Smooth muscle cell (in vitro differentiated cells): ENCODE data around the gene AP5B1. TPM values are rescaled to one million over a fixed set of nuclear protein-coding genes. Genes with fewer than 3 reads are reported as not detected.

Source experiments
- DNase-seq: peaks from one replicate; lab custom pipeline; 2025; ENCODE audit not compliant: unreplicated experiment; lab: John Stamatoyannopoulos, UW
- H2AFZ ChIP-seq: fragments of 200-600 bp; sonication (generic); 2 replicates; pipeline ENCODE4 v1.6.0; 2016; ENCODE audit warnings: antibody characterized with exemption, low read depth, mild to moderate bottlenecking
- H3F3A ChIP-seq: fragments of 200-600 bp; sonication (generic); 2 replicates; pipeline ENCODE4 v1.6.0; 2017; ENCODE audit warnings: antibody characterized with exemption, low read depth
- H3K27ac ChIP-seq: fragments of 200-600 bp; sonication (generic); 2 replicates; pipeline ENCODE4 v1.5.1; 2016; ENCODE audit warnings: low read depth, mild to moderate bottlenecking
- H3K27me3 ChIP-seq: fragments of 200-600 bp; sonication (generic); 2 replicates; pipeline ENCODE4 v1.6.1; 2016; ENCODE audit warnings: low read depth, mild to moderate bottlenecking
- H3K36me3 ChIP-seq: fragments of 200-600 bp; sonication (generic); 2 replicates; pipeline ENCODE4 v1.5.1; 2016; ENCODE audit warnings: low read depth
- H3K4me1 ChIP-seq: fragments of 200-600 bp; sonication (generic); 2 replicates; pipeline ENCODE4 v1.5.1; 2016; ENCODE audit warnings: low read depth
- H3K4me2 ChIP-seq: fragments of 200-600 bp; sonication (generic); 2 replicates; pipeline ENCODE4 v1.6.0; 2016; ENCODE audit warnings: mild to moderate bottlenecking
- H3K4me3 ChIP-seq: fragments of 200-600 bp; sonication (generic); 2 replicates; pipeline ENCODE4 v1.5.1; 2016; ENCODE audit warnings: mild to moderate bottlenecking
- H3K79me2 ChIP-seq: fragments of 200-600 bp; sonication (generic); 2 replicates; pipeline ENCODE4 v1.6.0; 2016; ENCODE audit warnings: low read depth, mild to moderate bottlenecking
- H3K9ac ChIP-seq: fragments of 200-600 bp; sonication (generic); 2 replicates; pipeline ENCODE4 v1.6.0; 2016; ENCODE audit warnings: low read depth
- H3K9me3 ChIP-seq: fragments of 200-600 bp; sonication (generic); replicated peaks from 2 replicates; pipeline ENCODE4 v1.5.1; 2016; ENCODE audit warnings: low read depth
- H4K20me1 ChIP-seq: fragments of 200-600 bp; sonication (generic); 2 replicates; pipeline ENCODE4 v1.6.0; 2016; ENCODE audit warnings: low read depth
- WGBS: methylation state at CpG from one replicate; pipeline ENCODE4 v1.1.7; 2016; ENCODE audit warnings: low lambda C conversion rate; 5-methylcytosine and 5-hydroxymethylcytosine counted together
- polyA plus RNA-seq: library from polyadenylated mRNA; unstranded; fragments of >200 nt; fragmentation: Nextera tagmentation; extraction: Ambion mirVana; gene quantifications from 2 replicates; pipeline ENCODE4 v1.2.1, GENCODE V29; 2016
- total RNA-seq: library from RNA; depleted of rRNA; stranded (reverse); fragments of >200 nt; gene quantifications from 2 replicates; pipeline ENCODE4 v1.2.3, GENCODE V29; 2014
- TF ChIP-seq, protein P1 (sequence below): fragments of 200-600 bp; sonication (generic); IDR thresholded peaks from 2 replicates; pipeline ENCODE4 v1.5.1; 2017; ENCODE audit warnings: borderline replicate concordance, mild to moderate bottlenecking, antibody characterized with exemption; ENCODE audit not compliant: insufficient read depth, poor library complexity, severe bottlenecking

AP5B1 gene
- total and polyA plus RNA-seq, 2 experiments from 2014 or later = 6.2 to 7.7 TPM

DNA sequence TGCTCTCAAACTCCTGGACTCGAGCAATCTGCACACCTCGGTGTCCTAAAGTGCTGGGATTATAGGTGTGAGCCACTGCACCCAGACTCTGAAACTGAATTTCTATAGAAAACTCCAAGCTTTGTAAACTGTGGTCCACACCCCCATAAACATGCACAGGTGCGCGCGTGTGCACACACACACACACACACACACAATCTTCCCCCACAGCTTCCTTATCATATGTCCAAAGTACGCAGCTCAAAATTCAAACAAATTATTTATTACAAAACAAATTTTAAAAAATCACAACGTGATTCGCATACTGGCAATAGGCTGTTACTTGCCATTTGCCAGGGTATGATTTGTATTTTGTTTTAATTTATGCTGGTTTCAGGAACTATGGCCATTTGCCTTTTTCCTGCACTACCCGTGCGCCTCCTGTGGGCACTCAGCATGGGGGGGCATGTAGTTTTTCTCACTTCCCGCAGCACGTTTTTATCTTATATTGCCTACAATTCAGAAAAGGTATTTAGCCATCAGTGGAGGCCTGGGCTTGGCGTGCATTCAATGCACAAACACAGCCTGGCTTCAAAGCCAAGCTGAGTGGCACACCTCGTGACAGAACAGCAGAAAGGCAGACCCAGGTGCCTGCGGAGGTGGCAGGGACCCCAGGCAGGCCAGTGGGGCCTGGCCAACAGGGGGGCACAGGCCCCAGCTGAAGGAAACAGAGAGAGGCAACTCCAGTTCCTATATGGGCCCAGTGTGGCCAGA, 42.2 kb upstream of the AP5B1 start:
- Histone ChIP-seq H3K79me2 (no peaks in the 10 kb centered on the region), H3F3A (no peaks in the 10 kb centered on the region), H4K20me1 (no peaks in the 10 kb centered on the region), H3K27ac (no peak overlapping the region), H3K27me3 (no peaks in the 10 kb centered on the region), H3K4me1 (no peaks in the 10 kb centered on the region), H3K4me3 (no peak overlapping the region), H3K36me3 (no peaks in the 10 kb centered on the region), H3K4me2 (no peak overlapping the region), H3K9ac (no peak overlapping the region), H2AFZ (no peak overlapping the region), H3K9me3 (no peaks in the 10 kb centered on the region)
- WGBS = 92% methylated on average over 15 of the region's 15 CpGs
- TF ChIP-seq, protein P1, sequence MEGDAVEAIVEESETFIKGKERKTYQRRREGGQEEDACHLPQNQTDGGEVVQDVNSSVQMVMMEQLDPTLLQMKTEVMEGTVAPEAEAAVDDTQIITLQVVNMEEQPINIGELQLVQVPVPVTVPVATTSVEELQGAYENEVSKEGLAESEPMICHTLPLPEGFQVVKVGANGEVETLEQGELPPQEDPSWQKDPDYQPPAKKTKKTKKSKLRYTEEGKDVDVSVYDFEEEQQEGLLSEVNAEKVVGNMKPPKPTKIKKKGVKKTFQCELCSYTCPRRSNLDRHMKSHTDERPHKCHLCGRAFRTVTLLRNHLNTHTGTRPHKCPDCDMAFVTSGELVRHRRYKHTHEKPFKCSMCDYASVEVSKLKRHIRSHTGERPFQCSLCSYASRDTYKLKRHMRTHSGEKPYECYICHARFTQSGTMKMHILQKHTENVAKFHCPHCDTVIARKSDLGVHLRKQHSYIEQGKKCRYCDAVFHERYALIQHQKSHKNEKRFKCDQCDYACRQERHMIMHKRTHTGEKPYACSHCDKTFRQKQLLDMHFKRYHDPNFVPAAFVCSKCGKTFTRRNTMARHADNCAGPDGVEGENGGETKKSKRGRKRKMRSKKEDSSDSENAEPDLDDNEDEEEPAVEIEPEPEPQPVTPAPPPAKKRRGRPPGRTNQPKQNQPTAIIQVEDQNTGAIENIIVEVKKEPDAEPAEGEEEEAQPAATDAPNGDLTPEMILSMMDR = no peak
- no peak for DNase-seq

- TF ChIP-seq, protein P1 = no peak
- no peaks in the 10 kb centered on the region for H3K36me3 ChIP-seq
- no peak overlapping the region for H2AFZ ChIP-seq
- H3K79me2 ChIP-seq = no peaks in the 10 kb centered on the region
- no peaks in the 10 kb centered on the region for H3F3A ChIP-seq
- H3K4me3 ChIP-seq = no peak overlapping the region
- WGBS = 90% methylated on average over 8 of the region's 8 CpGs
- H3K4me2 ChIP-seq = no peak overlapping the region
- no peak overlapping the region for H3K9ac ChIP-seq
- no peak for DNase-seq
- H4K20me1 ChIP-seq = no peaks in the 10 kb centered on the region
- no peaks in the 10 kb centered on the region for H3K27me3 ChIP-seq
- H3K4me1 ChIP-seq = no peaks in the 10 kb centered on the region
- no peak overlapping the region for H3K27ac ChIP-seq
- no peaks in the 10 kb centered on the region for H3K9me3 ChIP-seq
Measured at GRCh38 chr11:65821107-65821506, 40.3 kb upstream of the AP5B1 start.

DNA sequence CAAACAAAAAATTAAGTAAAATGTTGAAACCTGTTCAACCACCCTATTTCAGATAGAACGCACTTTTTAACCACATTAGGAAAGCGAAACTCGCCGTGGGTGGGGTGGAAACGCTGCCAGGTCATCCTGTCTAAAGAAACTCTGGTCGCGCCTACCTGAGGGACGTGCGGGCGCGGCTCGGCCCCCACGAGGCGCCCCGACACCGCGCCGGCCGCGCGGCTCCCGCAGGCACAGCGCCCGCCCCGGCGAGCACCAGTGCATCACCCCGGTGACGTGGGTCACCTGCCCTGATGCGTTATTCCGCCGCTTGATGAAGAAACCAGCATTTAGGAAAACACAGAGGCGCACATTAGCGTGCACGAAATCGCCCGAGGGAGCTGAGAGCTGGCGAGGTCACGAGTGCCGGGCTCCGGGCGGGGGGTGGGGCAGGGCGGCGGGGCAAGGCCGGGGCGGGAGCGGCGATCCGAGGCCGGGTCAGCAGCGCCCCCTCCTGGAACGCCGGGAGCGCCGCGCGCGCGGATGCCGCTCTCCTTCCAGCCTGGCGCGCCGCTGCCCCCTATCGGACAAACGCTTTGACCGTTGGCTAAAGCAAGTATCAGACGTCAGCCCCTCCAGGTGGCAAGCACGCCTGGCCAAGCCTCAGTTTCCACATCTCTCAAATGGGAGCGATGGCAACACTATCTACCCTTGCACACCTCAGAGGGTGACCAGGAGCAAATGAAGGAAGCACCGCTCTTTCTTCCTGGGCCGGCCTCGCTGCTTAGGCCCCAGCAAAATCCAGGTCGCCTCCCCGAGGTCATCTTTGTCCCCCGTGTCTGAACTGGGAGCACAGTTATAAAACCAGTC, 37.3 kb upstream of the AP5B1 start:
- no peaks in the 10 kb centered on the region for H4K20me1 ChIP-seq
- peak; percentile 85 for DNase-seq
- H3F3A ChIP-seq = no peaks in the 10 kb centered on the region
- no peaks in the 10 kb centered on the region for H3K36me3 ChIP-seq
- no peaks in the 10 kb centered on the region for H3K79me2 ChIP-seq
- TF ChIP-seq, protein P1 = peak; percentile 99
- peak overlapping the region; percentile 71 for H3K4me3 ChIP-seq
- peak overlapping the region; percentile 87 for H3K4me2 ChIP-seq
- peak overlapping the region; percentile 83 for H2AFZ ChIP-seq
- H3K27ac ChIP-seq = peak overlapping the region; percentile 52
- no peaks in the 10 kb centered on the region for H3K27me3 ChIP-seq
- peak overlapping the region; percentile 65 for H3K9ac ChIP-seq
- H3K4me1 ChIP-seq = no peaks in the 10 kb centered on the region
- H3K9me3 ChIP-seq = no peaks in the 10 kb centered on the region
- WGBS = 9% methylated on average over 62 of the region's 74 CpGs
